ENCODE measurements around the gene LDLRAD2. TPM values are rescaled to one million over a fixed set of nuclear protein-coding genes. Genes with fewer than 3 reads are reported as not detected.

LDLRAD2 gene
- total RNA-seq, 1 donor from 2014 or later: 0.38 TPM

DNA sequence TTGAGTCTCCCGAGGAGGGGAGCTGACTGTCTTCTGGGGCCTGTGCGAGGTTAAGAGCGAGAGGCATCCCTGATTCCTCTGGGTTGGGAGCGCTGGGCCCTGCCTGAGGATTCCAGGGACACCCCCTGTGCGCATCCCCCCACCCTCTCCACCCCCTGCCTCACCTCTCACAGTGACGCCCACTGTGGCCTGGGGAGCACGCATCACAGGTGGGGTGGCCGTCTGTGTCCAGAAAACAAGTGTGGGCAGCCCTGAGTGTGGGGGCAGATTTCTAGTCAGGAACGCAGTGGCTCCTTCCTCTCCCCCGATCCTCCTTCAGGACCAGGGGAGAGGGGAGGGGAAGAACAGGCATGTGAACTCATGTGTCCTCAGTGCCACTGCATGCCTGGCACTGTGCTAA is 61.7 kb downstream of the LDLRAD2 start:
- Histone ChIP-seq H3K27me3 (no peaks in the 10 kb centered on the region), H3K4me3 (no peak overlapping the region), H3K4me1 (no peaks in the 10 kb centered on the region), H3K27ac (no peak overlapping the region), H3K9me3 (no peaks in the 10 kb centered on the region), H3K36me3 (peaks cover 86% of the 10 kb centered on the region)
- intact Hi-C loops (cut with DNase I): no loop called here
- ATAC-seq (no peak), DNase-seq (no peak)
- TF ChIP-seq, protein P1, sequence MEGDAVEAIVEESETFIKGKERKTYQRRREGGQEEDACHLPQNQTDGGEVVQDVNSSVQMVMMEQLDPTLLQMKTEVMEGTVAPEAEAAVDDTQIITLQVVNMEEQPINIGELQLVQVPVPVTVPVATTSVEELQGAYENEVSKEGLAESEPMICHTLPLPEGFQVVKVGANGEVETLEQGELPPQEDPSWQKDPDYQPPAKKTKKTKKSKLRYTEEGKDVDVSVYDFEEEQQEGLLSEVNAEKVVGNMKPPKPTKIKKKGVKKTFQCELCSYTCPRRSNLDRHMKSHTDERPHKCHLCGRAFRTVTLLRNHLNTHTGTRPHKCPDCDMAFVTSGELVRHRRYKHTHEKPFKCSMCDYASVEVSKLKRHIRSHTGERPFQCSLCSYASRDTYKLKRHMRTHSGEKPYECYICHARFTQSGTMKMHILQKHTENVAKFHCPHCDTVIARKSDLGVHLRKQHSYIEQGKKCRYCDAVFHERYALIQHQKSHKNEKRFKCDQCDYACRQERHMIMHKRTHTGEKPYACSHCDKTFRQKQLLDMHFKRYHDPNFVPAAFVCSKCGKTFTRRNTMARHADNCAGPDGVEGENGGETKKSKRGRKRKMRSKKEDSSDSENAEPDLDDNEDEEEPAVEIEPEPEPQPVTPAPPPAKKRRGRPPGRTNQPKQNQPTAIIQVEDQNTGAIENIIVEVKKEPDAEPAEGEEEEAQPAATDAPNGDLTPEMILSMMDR (IDR thresholded peaks at IDR 0.05): no peak

DNA sequence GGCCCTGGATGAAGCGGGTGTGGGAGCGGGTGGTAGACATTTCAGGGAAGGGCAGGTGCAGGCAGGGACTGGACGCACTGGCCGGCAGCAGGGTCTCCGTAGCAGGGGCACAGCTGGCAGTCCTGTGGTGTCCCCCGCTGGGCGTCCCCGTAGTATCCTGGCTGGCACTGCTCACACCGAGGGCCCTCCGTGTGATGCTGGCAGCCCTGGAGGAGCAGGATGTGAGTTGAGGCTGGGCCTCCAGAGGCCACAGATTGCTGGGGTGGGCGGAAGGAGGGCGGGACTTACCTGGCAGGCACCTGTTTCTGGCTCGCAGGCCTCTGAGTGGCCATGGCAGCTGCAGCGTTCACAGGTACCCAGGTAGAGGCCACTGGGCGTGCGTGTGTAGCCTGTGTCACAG is 62.3 kb downstream of the LDLRAD2 start:
- Histone ChIP-seq H3K4me3 (no peak overlapping the region), H3K4me1 (no peaks in the 10 kb centered on the region), H3K27ac (no peak overlapping the region), H3K36me3 (peaks cover 88% of the 10 kb centered on the region), H3K27me3 (no peaks in the 10 kb centered on the region), H3K9me3 (no peaks in the 10 kb centered on the region)
- TF ChIP-seq, protein P1 (IDR thresholded peaks at IDR 0.05): no peak
- DNase-seq (no peak), ATAC-seq (no peak)
- intact Hi-C loops (cut with DNase I): no loop called here

Other genes starting within 250 kb of the LDLRAD2 start
- gene RAP1GAP, start 142.9 kb upstream of the LDLRAD2 start, total RNA-seq: 62.4 TPM
- gene USP48, start 29.1 kb upstream of the LDLRAD2 start, total RNA-seq: 56.4 TPM
- gene HSPG2, start 125.0 kb downstream of the LDLRAD2 start, total RNA-seq: 393 TPM
- gene CELA3B, start 164.8 kb downstream of the LDLRAD2 start, total RNA-seq: not detected
- gene CELA3A, start 189.4 kb downstream of the LDLRAD2 start, total RNA-seq: not detected
- gene CDC42, start 240.4 kb downstream of the LDLRAD2 start, total RNA-seq: 234 TPM

All from upper lobe of right lung (tissue), 1 donor.